Measurements from ENCODE around the gene SLC6A2.
"Not testable (repeated sequence)": the region's sequence is repeated elsewhere in the genome, so short reads cannot be mapped to it uniquely, and the experiment has no call there.

Gene SLC6A2

GRCh38 chr16:55711959-55712876, 56.4 kb downstream of the SLC6A2 start:
- DNase-seq (ENCODE audit: low read depth): peak; percentile 50

GRCh38 chr16:55713103-55713502, 57.3 kb downstream of the SLC6A2 start:
- DNase-seq (ENCODE audit: low read depth): no peak

- DNase-seq (ENCODE audit: low read depth): no peak
Measured at GRCh38 chr16:55717326-55717725, 61.5 kb downstream of the SLC6A2 start.

GRCh38 chr16:55725055-55725777, 69.4 kb downstream of the SLC6A2 start:
- DNase-seq (ENCODE audit: low read depth): no peak

GRCh38 chr16:55728797-55729196, 73.0 kb downstream of the SLC6A2 start:
- no peak for DNase-seq (ENCODE audit: low read depth)

- no peak for DNase-seq (ENCODE audit: low read depth)
Measured at GRCh38 chr16:55730115-55730514, 74.3 kb downstream of the SLC6A2 start.

- no peak for DNase-seq (ENCODE audit: low read depth)
Measured at GRCh38 chr16:55732496-55732895, 76.7 kb downstream of the SLC6A2 start.

- DNase-seq (ENCODE audit: low read depth): no peak
Measured at GRCh38 chr16:55734665-55735064, 78.9 kb downstream of the SLC6A2 start.

GRCh38 chr16:55735120-55735781, 79.5 kb downstream of the SLC6A2 start:
- no peak for DNase-seq (ENCODE audit: low read depth)

- no peak for DNase-seq (ENCODE audit: low read depth)
Measured at GRCh38 chr16:55736671-55737070, 80.9 kb downstream of the SLC6A2 start.

- DNase-seq (ENCODE audit: low read depth): no peak
Measured at GRCh38 chr16:55737318-55737717, 81.5 kb downstream of the SLC6A2 start.

GRCh38 chr16:55737966-55738365, 82.2 kb downstream of the SLC6A2 start:
- no peak for DNase-seq (ENCODE audit: low read depth)

- DNase-seq (ENCODE audit: low read depth): no peak
Measured at GRCh38 chr16:55746081-55746480, 90.3 kb downstream of the SLC6A2 start.

- DNase-seq (ENCODE audit: low read depth): no peak
Measured at GRCh38 chr16:55747785-55748184, 92.0 kb downstream of the SLC6A2 start.

GRCh38 chr16:55752465-55753144, 96.8 kb downstream of the SLC6A2 start:
- DNase-seq (ENCODE audit: low read depth): not testable (repeated sequence)

- not testable (repeated sequence) for DNase-seq (ENCODE audit: low read depth)
Measured at GRCh38 chr16:55753145-55753631, 97.4 kb downstream of the SLC6A2 start.

All from stimulated activated CD8-positive, alpha-beta memory T cell treated with anti-CD3 and anti-CD28 coated beads, Interleukin-7, amount 100 ng/mL, for 24 hours (primary cell).